NCI-H524 treated with DMSO at 0.1 percent for 48 hours (cell line): ENCODE results near the gene TRHDE.

Experiments used
- DNase-seq: peaks from one replicate; lab custom pipeline; 2025; lab: John Stamatoyannopoulos, UW

The TRHDE gene

DNA sequence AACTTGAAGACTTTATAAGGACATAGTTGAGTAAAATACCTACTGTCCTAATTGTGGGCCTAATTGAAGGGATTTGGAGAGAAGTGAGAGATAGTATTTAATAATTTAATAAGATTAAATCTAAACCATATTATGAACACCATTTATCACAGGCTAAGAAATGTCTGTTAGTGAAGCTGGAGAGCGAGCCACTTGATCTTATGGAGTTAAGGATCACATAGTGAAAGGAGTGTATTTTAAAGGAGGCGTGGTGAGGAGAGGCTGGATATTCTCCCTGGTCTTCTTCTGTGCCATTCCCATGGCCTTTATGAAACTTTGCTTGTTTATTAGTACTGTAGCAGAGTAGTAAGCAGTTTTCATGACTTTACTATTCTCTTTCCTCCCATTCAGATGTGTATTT is 172.4 kb downstream of the TRHDE start:
- DNase-seq, result no peak

DNA sequence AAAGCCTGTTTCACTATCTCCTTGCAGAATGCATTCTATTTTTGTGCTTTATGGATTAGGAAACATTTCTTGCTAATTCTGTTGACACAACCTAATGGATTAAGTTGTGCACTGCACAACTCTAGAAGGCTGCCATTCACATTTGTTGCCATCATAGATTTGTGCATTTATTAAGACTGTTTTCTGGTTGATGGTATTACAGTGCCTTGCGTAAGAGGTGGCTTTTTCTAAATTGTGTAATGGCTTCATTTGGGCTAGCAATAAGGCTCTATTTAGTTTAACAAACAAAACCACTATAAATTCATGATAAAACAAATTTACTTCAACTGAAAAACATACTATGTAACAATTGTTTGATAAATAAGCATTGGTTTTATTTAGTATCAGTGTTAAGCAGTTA is 175.9 kb downstream of the TRHDE start:
- no peak for DNase-seq

DNA sequence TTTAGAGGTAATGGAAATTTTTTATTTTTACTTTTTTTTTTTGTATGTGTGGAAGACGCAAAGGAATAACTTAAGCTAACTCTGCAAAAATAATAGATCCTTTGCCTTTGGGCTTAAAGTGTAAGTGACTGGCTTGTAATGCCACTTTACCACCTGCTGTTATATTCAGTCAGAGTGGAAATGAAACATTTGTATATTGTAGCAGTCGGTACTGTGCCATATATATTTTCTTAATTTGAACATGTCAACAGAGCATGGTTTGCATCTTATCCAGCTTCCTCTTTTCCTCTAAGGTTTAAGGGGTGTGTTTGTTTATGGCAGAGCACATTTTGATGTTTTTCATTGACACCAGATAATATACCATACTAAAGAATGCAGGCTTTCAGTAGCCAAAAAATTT is 176.6 kb downstream of the TRHDE start:
- no peak for DNase-seq

DNA sequence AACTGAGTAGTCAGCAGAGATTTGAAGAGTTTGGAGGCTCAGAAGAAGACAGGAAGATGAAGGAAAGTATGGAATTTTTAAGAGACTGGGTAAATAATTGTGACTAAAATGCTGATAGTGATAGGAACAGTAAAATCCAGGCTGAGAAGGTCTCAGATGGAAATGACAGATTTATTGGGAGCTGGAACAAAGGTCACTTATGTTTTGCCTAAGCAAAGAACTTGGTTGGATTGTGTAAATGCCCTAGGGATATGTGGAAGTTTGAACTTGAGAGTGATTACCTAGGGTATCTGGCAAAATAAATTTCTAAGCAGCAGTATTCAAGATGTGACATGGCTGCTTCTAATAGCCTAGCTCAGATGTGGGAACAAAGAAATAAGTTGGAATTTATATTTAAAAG is 180.9 kb downstream of the TRHDE start:
- no peak for DNase-seq

DNA sequence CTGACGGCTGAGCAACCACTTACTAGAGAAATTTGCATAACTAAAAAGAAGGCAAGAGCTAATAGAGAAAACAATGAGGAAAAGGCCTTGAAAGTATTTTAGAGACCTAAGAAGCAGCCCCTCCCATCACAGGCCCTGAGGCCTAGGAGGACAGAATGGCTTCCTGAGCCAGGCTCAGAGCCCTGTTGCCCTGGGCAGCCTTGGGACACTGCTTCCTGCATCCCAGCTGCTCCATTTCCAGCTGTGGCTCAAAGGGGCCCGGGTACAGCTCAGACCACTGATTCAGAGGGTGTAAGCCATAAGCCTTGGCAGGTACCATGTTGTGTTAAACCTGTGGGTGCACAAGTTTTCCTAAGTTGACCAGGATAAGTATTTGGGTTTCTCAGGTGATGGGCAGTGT is 181.4 kb downstream of the TRHDE start:
- no peak for DNase-seq

DNA sequence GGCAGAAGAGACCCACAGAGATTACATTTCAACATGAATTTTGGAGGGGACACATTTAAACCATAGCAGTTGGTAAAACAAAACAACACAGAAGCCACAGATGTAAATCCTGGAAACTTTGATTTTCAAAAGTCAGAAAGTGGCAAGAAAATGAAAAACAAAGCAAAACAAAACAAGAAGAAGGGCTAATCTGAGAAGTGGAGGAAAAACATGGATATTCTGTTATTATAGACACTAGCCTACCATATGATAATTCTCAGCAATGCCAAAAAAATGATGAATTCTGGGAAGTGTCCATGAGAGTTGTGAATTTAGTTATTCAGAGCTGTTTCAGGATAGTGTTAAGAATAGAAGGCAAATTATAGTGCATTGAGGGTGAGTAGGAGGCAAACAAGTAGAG is 192.3 kb downstream of the TRHDE start:
- DNase-seq, result no peak

DNA sequence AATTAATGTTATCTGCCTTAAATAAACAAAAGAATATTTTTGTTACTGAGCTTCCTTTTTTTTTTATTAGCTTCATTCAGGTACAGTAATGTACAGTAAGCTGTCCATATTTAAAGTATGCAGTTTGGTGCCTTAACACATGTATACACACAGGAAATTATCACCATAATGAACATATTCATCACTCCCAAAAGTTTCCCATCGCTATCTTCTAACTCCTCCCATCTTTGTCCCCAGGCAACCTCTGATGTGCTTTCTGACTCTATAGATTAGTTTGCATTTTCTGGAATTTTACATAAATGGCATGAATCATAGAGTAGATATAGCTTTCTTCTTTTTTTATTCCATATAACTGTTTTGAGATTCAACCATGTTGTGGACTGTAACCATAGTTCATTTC is 193.0 kb downstream of the TRHDE start:
- no peak for DNase-seq

DNA sequence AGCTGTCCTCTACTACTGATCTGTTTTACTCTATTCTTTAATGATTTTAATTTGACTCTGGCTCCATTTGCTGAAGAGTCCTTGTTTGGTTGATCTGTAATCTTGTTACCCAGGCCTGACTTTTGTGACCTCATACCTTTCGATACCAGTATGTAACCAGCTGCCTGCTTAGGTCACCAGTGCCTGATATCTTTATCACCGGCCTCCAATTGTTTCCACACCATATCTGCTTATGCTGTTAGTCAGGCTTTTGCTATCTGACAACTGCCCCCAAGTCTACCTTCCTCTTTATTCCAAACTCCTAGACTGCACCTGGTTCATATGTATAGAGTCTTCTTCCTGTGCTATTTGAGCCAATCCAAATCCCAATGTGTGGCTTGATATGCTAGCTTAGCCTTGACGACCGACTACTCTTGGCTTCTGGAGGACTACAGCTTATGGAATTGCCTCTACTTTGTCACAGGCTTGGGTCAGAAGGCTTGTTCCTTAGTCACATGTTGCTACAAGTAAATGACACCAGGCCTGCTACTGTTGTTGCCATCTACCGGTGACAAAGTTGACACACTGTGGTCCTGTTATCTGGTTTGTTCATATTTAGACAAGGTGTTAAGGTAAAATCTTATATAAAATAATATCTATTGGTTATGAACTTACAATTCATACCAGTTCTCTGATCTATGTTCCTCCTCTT is 193.9 kb downstream of the TRHDE start:
- DNase-seq, result no peak

DNA sequence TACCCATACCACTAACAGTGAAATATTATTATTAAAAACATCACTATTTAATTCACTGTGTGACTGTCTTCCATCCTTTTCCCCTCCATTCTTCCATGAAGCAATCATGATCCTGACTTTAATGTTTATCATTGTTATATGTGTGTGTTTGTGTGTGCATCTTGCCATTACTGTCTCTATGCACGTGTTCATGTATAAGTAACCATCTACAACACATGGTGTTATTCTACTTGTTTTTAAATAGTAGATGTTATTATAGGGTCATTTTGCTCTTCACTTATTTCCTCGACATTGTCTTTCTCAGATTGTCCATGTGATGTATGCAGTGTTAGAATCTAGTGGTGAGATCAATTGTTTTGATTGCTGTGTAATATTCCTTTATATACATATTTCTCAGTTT is 195.8 kb downstream of the TRHDE start:
- no peak for DNase-seq

DNA sequence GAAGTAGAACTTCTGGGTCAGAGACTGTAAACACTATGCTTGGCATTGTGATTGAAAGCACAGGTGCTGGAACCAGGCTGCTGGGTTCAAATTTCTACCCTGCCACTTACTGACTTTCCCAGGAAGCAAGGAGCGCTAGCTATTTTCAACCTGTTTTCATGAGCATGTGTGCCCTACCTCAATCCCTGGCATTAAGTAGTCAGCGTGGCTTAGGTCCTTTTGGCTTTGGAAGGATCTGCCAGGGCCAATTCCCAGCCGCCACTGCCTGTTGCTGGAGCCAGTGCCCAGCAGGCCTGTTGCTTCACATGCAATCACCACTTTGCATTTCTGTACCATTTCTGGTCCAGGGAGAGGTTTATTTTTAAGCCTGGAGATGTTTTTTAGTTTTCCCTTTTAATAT is 196.3 kb downstream of the TRHDE start:
- DNase-seq, result no peak

DNA sequence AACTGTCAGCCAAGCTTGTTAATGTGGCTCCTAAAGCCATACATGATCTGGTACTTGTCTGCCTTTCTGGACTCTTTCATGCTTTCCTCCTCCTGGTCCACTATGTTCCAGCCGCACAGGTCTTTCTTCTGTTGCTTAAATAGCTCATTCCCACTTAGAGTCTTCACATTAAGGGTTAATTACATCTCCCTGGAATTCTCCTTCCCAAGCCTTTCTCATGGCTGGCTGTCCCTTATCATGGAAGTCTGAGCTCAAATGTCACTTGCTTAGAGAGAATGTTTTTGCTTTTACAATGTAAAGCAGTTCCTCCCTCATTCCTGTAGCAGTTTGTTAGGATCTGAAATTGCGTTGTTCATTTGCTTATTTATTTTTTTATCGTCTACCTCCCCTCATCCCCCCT is 199.6 kb downstream of the TRHDE start:
- no peak for DNase-seq

DNA sequence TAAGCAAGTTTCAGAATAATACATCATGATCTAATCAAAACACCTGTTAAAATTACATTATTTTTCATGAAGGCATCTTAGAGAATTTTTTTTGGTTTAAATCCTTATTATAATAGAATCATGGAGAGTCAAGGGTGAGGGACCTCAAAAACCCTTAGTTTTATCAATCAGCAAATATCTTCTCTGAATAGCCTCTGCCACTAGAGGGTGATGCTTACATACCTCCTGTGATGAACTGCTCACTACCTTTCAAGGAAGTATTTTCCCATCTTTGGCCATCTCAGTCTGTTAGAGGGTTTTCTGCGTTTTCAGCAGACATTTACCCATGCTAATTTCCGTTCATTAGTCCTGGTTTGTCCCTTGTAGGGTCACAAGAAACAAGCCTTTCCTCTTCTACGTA is 200.2 kb downstream of the TRHDE start:
- no peak for DNase-seq

DNA sequence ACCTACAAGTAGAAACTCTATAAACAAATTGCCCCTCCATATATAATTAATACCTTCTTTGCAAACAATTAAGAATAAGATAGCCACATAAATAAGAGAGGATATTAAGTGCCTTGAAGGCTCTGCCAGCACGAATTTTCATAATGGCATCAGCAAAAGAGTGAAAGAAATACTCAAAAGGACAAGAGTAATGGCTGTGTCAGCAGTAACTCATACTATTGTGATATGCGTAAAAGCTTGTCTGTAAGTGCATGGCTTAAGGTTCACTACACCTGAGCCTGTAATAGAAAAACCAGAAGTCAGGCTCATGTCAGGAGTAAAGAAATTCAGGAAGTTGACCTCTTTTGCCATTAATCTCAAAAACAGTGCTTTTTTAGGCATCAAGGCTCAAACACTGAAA is 204.1 kb downstream of the TRHDE start:
- DNase-seq, result no peak

DNA sequence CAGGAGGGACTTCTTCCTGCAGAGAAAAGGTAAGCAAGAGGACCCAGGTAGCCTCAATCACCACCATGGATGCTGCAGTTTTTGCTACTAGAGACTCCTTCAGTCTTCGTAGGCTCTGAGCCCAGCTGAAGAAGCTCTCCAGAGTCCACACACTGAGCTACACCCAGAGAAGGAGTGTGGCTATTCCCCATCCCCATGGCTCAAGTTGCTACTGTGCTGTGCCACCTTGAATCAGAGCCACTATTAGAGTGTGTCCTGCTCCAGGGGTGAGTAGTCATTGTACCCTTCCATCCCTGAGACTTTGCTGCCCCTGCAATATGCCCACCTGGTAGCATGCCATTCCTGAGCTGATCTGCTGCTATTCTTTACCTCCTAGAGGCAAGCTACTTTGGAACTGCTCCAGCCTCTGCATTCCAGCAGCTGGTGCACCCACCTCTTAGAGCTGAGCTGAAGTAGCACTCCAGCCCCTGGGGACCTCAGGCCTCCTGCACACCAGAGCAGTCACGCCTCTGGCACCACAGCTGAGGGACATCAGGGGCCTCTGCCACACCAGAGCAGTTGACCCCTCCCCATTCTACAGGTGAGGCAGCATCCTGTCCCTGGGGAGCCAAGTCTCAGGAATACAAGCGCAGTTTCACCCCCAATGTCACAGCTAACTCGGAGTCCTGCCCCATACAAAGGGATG is 213.0 kb downstream of the TRHDE start:
- no peak for DNase-seq

DNA sequence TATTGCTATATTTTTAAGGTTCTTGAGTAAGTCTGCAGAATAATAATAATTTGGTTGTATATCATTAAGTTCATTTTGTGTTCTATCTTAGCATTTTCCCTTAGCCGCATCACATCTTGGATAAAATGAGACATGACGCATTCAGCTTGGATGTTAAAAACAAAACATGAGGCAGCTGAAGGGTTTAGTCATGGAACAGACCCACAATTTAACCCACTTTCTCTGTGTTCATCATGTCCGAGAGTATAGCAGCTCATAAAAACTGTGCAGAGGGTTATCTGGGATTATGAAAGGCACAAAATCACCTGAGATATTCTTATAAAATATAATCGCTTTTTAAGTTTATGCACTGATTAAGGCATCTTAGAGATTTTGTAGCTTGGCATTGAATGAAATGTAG is 219.3 kb downstream of the TRHDE start:
- no peak for DNase-seq

DNA sequence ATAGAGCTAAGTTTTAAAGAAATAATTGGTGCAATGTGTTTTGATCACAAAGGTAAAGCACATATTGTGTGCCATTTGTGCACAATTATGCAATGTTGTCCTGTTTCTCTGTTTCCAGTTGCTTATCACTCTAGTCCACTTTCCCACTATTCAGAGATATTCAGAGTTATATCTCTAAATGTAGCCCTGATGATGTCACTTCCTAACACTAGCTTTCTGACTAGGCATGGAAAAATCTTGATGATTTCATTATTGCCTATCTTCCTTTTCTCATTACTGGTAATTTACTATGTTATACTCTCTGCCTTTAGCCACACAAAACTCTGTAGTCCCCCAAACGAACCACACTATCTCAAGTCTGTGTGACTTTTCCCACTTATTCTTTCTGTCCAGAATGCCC is 221.2 kb downstream of the TRHDE start:
- DNase-seq, result no peak

DNA sequence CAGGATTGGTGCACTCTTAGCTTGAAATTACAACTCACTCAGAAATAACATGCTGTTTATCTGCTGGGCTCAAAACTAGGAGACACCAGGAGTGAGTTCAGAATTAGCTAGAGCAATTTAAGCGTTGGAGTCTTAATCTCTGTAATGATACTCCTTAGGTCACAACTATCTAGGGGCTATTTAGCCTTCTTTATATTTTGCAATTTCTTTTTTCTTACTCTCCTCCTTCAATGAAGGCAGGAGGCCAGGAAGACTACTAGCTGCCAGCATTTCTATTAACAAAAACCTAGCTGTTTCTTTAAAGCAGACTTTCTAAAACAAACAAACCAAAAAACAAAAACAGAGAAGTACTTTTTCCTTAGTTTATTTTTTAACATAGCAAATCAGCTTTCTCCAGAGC is 226.2 kb downstream of the TRHDE start:
- no peak for DNase-seq

DNA sequence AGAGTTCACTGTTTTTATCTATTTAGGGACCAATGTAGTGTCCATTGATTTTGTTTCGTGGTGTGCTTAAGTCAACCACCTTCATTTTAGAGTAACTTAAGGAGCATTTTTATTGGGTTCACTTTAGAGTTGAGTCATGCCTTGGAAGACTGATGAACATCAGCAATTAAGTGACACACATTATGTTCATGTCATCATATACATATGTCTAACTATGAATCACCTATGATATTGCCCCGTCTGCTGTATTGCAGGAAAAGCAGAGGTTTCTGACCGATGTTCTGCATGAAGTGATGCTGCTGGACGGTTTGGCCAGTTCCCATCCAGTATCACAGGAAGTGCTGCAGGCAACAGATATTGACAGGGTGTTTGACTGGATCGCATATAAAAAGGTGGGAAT is 227.1 kb downstream of the TRHDE start:
- no peak for DNase-seq

DNA sequence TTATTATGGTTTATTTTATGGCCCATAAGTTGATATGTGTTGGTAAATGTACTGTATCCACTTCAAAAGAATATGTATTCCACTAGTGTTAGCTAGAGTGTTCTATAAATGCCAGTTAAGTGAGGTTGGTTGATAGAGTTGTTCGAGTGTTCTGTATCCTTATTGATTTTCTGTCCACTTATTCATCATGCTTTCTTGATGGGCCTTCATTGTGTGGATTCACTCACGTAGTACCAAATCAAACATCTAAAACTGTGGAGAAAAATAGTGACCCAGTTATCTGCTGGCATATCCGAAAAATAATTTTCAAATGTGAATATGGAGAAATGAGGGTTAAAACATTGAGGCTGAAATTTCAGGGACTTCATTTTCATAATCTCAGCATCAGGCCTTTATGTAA is 230.4 kb downstream of the TRHDE start:
- no peak for DNase-seq

DNA sequence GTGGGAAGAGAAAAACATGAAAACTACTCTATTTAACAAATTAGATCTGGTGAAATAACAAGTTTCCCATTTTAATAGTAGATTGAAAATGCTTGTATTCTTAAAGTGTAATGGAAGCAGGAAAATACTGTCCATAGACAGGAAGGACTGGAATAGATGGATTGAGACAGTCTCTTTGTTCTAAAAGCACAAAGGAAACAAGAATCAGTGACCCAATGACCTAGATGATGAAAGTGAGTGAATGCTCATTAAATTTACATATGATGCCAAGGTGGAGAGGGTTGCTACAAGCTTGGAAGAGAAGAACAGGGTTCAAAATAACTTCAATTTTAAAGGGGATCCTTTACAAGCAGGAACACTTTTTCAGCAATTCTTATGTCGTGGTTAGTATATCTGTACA is 233.1 kb downstream of the TRHDE start:
- DNase-seq, result no peak

DNA sequence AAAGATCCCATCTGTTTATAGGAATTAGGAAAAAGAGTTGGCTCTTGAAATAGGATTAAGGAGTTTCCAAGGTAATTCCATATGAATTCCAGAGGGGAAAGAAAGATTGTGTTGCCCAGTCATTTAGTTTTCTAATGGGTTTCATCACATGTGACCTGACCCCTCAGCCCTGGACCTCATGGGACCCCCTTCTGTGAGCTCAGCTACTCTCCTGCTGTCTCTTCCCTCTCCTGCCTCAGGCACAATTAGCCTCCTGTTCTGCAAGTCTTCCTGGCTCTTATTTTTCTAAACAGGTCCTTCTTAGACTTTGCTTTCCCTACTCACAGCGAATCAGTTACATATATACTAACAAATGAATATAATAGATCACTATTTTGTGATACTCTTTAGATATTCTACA is 237.7 kb downstream of the TRHDE start:
- DNase-seq, result no peak

DNA sequence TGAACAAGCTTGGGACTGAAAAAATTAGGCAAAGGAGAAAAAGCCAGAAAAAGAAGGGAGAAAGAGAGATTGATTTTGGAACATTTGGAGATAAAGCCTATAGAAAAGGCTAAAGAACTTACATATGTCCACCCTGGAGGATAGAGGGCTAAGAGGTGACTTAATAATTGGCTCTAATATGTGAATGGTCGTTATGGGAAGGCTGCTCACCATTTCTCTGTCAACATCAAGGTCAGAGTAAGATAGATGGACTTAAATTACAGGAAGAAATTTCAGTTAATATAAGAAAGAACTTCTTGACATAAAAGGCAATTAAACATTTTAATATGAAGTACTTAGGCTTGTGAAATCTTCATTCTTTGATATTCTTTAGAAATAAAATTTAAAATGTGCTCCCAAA is 238.6 kb downstream of the TRHDE start:
- no peak for DNase-seq

DNA sequence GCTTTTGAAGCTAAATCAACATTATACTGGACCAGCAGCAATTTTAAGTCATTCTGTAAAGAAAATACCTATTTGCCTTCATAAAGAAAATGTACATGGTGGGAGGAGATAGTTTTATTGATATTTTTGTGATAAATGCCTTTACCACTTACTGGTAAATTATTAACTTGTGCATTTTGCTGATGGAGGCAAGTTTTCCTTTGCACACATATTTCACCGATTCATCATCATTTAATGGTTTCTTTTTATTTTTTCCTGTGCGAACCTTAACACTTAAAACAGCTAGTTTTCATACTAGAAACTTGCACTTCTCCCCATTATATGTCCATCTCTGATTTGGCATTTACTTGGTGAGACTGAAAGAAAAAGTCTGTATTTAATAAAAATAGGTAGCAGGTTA is 239.3 kb downstream of the TRHDE start:
- no peak for DNase-seq

DNA sequence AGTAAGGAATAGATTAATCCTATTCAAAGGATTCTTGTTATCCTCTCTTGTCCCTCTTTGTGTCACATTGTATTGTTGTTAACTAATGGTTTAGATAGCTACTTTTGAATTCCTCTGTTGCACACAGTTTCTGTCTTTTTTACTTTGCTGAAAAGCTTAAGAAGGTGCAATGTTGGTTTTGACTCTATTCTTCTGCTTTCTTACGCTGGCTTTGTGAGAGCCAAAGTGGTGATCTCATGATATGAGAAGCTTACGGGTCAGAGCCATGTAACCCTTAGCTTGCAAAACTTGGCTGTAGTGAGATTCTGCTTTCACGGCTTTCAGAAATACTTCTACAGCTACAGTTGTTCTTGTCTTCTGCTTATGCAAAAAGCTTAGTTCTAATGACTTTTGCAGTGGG is 239.7 kb downstream of the TRHDE start:
- DNase-seq, result no peak
